COLO668 (cell line): Measurements from ENCODE around the gene SH3RF3.

Source experiments
- DNase-seq: peaks from one replicate; lab custom pipeline; 2025; ENCODE audit not compliant: unreplicated experiment; lab: John Stamatoyannopoulos, UW

SH3RF3 gene

DNA sequence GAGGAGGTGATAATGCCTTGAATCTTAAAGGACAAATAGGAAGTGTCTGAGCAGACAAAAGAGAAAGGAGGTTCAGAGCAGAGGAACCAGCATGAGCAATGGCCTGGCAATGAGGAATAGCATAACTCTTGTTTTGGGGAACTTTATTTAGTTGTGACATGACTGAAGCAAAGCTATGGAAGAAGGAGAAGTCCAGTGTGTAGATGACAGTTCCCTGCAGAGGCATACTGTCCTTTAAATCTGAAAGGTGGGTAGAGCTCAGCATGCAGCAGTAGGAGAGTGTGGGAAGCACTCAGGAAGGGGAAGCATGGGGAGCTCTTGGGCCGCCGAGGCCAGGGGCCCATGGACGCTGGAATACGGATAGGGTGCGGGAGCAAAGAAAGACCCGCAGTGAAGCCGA lies 311.0 kb downstream of the SH3RF3 start:
- no peak for DNase-seq

DNA sequence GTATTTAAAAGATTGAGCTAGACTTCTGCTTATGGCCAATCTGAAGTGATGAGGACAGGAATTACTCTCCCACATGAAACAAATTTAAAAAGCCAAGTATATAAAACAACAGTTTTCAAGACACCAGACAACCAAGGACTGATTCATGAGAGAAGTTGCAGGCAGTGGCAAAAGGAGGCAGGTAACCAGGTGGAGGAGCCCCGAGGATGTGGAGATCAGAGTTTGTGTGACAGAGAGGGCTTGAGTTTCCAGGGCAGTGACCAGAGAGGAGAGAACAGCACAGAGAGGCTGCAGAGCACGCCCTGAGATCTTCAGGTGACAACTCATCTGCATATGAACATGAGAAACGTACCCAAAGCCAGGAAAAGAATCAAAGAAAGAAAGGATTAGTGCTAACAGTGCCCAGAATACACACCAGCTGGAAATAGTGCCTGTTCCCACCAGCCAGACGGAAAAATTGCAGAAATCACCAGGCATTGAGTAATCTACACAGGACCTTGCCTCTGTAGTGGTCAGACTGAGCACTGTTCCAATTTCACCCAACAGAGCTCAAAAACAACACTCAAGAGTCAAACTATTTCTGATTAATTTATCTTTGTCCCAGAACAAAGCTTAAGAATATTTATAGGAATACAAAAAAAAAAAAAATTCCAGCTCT lies 311.6 kb downstream of the SH3RF3 start:
- DNase-seq = no peak

DNA sequence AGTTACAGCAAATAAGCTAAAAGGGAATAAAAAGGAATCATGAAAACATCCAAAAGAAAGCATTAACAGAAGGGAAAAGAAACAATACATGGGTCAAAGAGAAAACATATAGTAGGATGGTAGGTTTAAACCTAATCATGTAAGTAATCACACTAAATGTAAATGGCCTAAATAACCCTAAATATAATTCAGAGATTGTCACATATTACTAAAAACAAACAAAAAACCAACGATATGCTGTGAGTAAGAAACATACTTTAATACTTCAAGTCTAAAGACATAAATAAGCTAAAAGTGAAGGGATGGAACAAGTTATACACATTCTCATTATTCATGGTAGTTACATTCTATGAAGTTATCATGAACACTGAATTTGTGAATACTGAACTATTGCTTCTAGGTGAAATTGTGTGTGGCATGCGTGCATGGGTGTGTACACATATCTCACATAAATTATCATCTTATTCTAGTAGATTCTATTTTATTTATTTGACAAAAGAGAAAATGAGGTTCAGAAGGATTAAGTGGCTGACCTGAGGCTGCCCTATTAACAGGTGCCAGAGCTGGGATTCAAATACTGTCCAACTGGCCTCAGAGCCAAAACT lies 313.8 kb downstream of the SH3RF3 start:
- DNase-seq = no peak

DNA sequence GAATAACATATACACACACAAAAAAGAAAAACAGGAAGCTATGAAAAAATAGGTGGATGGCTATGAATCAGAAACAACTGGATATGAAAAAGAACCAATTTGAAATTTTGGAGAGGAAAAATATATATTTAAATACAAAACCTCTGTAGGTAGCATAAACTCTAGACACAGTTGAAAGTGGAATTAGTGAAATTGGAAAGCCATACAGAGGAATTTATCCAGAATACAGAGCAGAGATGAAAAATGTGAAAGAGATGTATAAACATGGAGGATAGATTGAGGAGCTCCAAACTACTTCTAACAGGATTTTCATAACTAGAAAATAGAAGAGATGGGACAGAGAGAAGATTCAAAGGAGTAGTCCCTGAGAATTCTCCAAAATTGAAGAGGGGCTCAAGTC lies 315.9 kb downstream of the SH3RF3 start:
- no peak for DNase-seq

- no peak for DNase-seq
Observed at GRCh38 chr2:109446278-109447131, 317.5 kb downstream of the SH3RF3 start.

- DNase-seq = no peak
Observed at GRCh38 chr2:109447251-109447661, 318.3 kb downstream of the SH3RF3 start.

DNA sequence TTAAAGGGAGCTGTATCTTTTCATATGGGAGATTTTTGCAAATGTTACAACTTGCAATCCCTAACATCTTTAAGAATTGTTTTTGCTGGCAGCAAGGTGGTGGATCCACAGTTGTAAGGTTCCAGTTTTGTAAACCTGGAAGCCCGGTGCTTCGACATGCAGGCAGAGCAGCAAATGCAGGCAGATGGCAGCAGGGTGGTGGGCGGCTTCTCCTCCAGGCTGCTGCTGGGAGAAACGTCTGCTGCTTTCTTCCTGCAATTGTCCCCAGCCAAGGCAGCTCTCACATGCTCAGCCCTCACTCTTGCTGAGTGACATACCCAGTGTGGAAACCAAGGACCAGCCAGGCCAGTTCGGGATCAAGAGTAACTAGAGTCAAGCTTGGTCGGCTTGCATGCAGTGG lies 318.8 kb downstream of the SH3RF3 start:
- DNase-seq = no peak

DNA sequence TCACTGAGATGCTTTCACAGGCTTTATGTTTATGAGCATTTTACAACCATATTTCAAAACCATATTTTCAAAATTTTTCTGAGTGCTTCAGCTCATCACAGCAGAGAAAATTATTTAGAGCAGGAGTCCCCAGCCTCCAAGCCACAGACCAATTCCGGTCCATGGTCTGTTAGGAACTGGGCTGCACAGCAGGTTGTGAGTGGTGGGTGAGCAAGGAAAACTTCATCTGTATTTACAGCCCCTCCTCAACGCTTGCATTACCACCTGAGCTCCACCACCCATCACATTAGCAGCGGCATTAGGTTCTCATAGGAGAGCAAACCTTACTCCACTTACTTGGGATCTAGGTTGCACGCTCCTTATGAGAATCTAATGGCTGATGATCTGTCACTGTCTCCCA lies 319.2 kb downstream of the SH3RF3 start:
- no peak for DNase-seq

DNA sequence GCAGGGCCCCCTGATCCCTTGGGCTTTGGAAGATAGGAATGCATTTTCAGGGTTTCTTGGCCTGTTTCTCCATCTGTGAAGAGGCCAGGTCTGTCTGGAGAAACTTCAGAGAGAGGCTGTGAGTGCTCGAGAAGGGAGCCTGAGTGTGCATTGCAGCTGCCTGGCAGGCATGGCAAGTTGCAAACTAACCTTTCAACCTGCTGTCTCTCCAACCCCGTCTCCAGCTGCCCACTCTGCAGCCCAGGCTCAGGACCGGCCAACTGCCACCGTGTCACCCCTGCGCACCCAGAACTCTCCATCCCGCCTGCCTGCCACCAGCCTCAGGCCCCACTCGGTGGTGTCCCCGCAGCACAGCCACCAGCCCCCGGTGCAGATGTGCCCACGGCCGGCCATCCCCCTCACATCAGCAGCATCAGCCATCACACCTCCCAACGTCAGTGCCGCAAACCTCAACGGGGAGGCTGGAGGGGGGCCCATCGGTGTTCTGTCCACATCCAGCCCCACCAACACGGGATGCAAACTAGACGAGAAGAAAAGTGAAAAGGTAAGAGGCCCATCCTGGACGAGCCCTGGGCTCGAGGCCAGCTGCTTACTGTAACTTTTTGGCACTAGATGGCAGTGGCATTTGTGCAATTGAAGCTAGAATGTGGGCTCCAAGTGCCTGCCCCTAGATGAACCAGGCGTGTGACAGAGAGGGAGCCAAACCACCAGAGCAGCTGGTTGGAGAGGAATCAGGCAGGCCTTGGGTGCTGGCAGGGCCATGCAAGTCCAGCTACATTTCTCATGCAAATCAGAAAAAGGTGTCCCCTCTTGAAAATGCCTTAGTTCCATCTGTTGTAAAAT lies 320.2 kb downstream of the SH3RF3 start:
- DNase-seq = no peak

GRCh38 chr2:109450574-109451273 lies 321.7 kb downstream of the SH3RF3 start:
- DNase-seq = no peak

DNA sequence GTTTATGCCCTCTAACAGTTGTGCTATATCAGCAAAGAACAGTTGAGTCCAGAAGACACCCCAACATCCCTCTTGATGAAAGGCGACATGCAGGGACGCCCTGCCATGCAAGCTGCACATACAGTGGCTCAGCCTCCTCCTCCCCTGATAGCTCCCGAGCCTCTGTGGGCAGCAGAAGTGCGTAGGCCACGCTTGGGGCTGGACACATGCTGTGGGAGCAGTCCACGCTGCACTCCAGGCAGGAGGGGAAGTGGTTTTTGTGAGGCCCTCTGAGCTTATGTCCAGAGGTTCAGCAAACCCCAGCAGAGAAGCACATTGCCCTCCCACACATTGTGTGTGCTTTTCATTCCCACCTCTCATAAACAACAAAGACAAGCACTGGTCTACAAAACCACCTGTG lies 322.7 kb downstream of the SH3RF3 start:
- no peak for DNase-seq

GRCh38 chr2:109452318-109453305 lies 323.6 kb downstream of the SH3RF3 start:
- DNase-seq = no peak

DNA sequence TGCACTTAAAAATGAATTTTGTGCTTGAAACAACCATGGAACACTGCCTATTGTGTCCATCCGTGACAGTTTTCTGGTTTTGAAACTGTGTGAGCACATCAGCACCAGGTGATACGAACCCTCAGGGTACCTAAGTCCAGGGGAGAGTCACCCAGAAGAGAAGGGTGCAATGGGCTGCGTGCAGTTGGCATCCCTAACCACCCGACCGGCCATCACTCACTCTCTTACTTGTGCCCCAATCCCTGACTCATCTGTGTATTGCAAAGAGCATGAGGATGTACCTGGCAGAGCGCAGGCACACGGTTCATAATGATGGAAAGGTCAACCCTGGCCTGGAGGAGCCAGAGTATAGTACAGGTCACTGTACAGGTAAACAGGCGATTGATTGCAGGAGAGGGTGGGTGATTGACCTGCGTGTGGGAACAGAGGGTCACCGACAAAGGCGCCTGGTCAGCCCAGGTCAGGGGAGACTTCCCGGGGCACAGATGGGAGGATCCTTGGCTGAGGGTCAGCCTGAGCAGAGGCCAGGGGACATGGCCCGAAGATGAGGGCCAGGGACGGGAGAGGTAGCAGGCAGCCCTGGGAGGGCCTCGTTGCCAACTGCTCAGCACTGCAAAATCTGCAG lies 324.5 kb downstream of the SH3RF3 start:
- no peak for DNase-seq

DNA sequence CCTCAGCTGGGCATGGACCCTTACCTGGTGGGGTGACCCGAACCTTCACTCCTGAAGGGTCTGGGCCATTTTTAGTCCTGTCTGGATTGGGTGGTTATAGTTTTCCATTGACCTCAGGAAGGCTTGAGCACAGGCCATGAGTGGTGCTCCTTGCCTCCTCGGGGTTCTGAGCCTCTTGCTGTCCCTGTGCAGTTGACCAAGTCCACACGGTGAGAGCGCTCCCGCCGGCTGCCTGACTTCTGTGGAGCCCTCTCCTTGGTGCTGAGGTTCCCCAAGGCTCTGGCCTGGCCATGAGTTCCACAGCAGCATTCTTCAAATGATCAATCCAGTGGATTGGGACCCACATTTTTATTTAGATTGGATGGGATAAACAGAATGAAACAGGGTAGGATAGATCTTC lies 325.3 kb downstream of the SH3RF3 start:
- DNase-seq = no peak

DNA sequence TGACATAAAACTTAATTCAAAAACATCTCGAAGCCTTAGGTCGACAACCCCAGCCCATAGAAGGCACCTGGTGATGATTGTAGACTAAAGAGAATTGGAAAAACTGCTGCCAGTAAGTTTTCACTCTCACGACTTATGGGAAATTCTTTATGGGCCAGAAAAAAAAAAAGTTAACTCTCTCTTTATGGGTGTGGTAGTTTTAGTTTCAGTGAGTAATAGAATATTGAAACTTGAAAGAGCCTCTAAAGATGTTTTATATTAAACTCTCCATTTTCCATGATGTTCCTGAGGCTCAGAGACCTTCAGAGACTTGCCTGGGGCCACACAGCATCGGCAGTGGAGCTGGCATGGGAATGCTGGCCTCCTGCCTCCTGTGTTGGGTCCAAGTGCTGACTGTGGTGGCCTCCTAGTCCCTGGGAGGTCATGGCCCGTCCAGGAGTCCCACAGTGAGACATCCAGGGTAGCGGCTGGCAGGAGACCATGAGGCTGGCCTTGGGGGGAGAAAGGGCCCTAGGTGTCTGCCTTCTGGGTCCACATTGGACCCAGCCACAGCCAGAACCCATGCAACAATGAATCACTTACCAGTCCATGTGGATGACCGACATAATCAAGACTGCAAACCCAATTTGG lies 325.9 kb downstream of the SH3RF3 start:
- no peak for DNase-seq

DNA sequence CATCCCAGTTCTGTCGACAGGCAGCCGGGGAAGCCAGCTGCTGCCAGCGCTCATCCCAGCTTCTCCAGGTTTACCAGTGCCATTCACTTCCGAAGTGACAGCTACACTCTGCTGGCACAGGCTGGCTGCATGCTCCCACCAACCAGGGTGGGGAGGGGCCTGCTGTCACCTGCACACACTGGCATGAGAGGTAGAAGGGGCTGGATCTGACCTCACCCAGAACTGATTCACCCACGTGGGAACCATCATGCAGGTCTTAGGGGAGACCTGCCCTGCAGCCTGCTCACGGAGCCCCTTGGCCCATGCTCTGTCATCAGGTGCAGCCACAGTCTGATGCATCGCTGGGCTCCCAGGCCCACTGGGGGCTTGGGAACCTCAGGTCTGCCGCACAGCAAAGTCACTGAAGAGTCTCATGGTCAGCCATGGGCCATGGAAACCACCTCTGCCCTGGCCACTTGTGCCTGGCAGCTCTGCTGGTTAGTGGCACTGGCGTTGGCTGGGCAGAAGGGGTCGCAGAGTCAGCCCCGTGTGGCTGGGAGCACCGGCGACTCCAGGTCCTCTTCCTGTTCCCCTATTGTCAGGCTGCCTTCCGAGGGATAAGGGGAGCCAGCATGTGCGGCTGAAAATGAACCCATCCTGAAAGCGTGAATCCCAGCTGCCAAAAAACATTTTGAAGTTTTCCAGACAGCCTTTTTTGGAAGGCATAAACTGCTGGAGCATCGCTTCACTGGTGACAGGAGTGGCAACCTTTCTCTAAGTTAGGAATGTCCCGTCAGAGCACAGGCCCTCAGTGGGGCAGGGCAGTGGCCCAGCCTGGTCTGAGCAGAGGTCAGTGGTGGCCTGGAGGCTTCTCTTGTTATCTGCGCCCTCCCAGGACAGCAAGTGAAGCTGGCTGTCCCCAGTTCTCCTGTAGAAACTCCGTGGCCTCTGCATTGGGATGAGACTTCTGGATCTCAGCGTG lies 327.0 kb downstream of the SH3RF3 start:
- DNase-seq = no peak

DNA sequence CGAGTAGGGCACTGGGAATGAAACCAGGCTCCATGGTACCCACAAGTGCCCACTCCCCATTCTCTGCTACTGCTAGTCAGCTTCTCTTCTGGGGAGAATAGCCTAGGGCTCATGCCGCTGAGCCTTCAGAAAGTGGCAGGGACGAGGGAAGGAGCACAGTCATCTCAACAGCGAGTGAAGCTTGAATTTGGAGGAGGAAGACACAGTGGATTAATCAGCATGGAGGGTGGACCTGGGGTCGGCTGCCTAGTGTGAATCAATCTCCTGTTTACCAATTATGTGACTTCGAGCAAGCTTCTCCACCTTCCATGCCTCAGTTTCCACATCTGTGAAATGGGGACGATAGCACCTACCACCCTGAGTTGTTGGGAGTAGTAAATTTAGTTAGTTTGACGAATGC lies 327.8 kb downstream of the SH3RF3 start:
- no peak for DNase-seq
